ENCODE measurements around the gene DCBLD2. TPM values are rescaled to one million over a fixed set of nuclear protein-coding genes. Genes with fewer than 3 reads are reported as not detected.
A peak's percentile ranks its signal among the peaks of the same experiment; 100 is the strongest.

DCBLD2 gene
- total and polyA plus RNA-seq, 2 of the 4 experiments (the other 2 are of a cell fraction): 121 to 196 TPM

DNA sequence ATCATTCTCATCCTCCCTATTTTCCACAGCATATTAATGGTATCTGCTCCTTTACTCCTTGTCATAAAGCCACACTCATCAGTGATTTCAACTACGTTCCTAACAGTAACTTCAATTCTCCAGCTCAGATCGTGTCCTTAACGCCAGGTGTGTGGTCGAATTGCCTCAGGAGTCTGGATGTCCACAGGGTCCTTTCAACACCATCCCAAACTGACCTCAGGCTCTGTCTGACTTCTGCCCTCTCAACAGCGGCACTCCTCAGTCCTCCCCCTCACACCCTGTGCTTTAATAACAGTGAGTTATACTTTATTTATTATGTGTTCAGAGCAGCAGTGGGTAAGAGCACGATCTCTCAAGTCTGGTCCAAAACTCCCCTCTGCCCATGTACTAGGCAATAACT lies 95.9 kb downstream of the DCBLD2 start:
- no TSS peak for BruUV-seq (replicated peaks)
- H3K4me1 ChIP-seq (ENCODE audit: control insufficient read depth, insufficient read depth, low read length): no peaks in the 10 kb centered on the region
- H3K9me3 ChIP-seq (ENCODE audit: control insufficient read depth, insufficient read depth, low read length): no peaks in the 10 kb centered on the region
- H3K23ac ChIP-seq (ENCODE audit: low read depth, low read length): no peak overlapping the region
- H4K20me1 ChIP-seq (ENCODE audit: insufficient read depth, low read length): no peaks in the 10 kb centered on the region; the same call in 1 of the 2 replicates
- H2AK5ac ChIP-seq (ENCODE audit: low read depth, low read length): no peak overlapping the region
- H4K91ac ChIP-seq (ENCODE audit: insufficient read depth, low read depth, low read length): no peak overlapping the region
- peaks cover 12% of the 10 kb centered on the region in 2 experiments; a peak in 3 of 4 replicates for H3K79me1 ChIP-seq (ENCODE audit: low read depth in 1 of 2, low read length in 2 of 2)
- no peak overlapping the region for H3K4ac ChIP-seq (ENCODE audit: low read depth, low read length)
- peak overlapping the region; percentile 54 for H2AFZ ChIP-seq (replicated peaks; ENCODE audit: low read length, poor library complexity)
- 0 out of 2 replicates have a peak, but pooled peaks cover 3% of the 10 kb centered on the region for H3K9me1 ChIP-seq (ENCODE audit: insufficient read depth, low read length)
- intact Hi-C loops (cut with micrococcal nuclease) (no loop called here), in situ Hi-C loops (cut with MboI; ENCODE audit: low sequenced_read_pairs) (no loop called here), dilution Hi-C loops (cut with HindIII; ENCODE audit: low sequenced_read_pairs, unreplicated experiment) (no loop called here)
- ChIA-PET POLR2A (ENCODE audit: unreplicated experiment) (no interaction called here), CTCF (interaction anchor here (1.1 kb wide), 1 partner anchor 203 kb away, joined by 3 read pairs; no protein-coding TSS in a partner anchor)
- no peak for ATAC-seq (ENCODE audit: low read depth)
- WGBS, 2 experiments (ENCODE audit: extremely low coverage in 2 of 2, insufficient read length in 1 of 2): 100% methylated on average over 1 of the region's 6 CpGs; no CpG with 5 or more reads in 1 of the 2 experiments
- no peak overlapping the region for H2BK120ac ChIP-seq (ENCODE audit: low read depth, low read length)
- peaks cover 36% of the 10 kb centered on the region for H3K36me3 ChIP-seq (ENCODE audit: control insufficient read depth, insufficient read depth, low read length)
- H2BK5ac ChIP-seq (ENCODE audit: low read depth, low read length, poor library complexity, severe bottlenecking): no peak overlapping the region
- H4K5ac ChIP-seq (ENCODE audit: low read depth, low read length): no peak overlapping the region
- H2BK15ac ChIP-seq (ENCODE audit: low read depth, low read length): no peak overlapping the region
- no peak overlapping the region for H3K18ac ChIP-seq (ENCODE audit: low read depth, low read length)
- no peak overlapping the region for H4K8ac ChIP-seq (ENCODE audit: low read depth in 2 of 2, low read length in 2 of 2)
- H3K9ac ChIP-seq (ENCODE audit: low read depth, low read length): no peak overlapping the region
- no peak overlapping the region for H3K4me2 ChIP-seq (ENCODE audit: low read depth, low read length)
- no peaks in the 10 kb centered on the region for H3K27me3 ChIP-seq (ENCODE audit: control insufficient read depth, insufficient read depth, low read length)
- no peak overlapping the region for H3K27ac ChIP-seq (ENCODE audit: insufficient read depth, low read length)
- TF ChIP-seq RFX5 (IDR thresholded peaks at IDR 0.05; ENCODE audit: low read depth, low read length) (no peak), CHD1 (IDR thresholded peaks at IDR 0.05; ENCODE audit: low read depth, low read length) (no peak), MXI1 (IDR thresholded peaks at IDR 0.05; ENCODE audit: borderline replicate concordance, low read depth, low read length) (no peak), MAZ (IDR thresholded peaks at IDR 0.05; ENCODE audit: borderline replicate concordance, low read depth, low read length) (no peak), BHLHE40 (IDR thresholded peaks at IDR 0.05; ENCODE audit: low read depth, low read length) (no peak), USF2 (IDR thresholded peaks at IDR 0.05; ENCODE audit: low read depth, low read length) (no peak), SMC3 (IDR thresholded peaks at IDR 0.05; ENCODE audit: low read depth, low read length) (no peak), RAD21 (IDR thresholded peaks at IDR 0.05; ENCODE audit: low read length) (no peak), FOS (IDR thresholded peaks at IDR 0.05; ENCODE audit: low read depth, low read length) (no peak)
- TF ChIP-seq, protein P1, sequence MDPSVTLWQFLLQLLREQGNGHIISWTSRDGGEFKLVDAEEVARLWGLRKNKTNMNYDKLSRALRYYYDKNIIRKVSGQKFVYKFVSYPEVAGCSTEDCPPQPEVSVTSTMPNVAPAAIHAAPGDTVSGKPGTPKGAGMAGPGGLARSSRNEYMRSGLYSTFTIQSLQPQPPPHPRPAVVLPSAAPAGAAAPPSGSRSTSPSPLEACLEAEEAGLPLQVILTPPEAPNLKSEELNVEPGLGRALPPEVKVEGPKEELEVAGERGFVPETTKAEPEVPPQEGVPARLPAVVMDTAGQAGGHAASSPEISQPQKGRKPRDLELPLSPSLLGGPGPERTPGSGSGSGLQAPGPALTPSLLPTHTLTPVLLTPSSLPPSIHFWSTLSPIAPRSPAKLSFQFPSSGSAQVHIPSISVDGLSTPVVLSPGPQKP (IDR thresholded peaks at IDR 0.05; ENCODE audit: borderline replicate concordance, low read depth, low read length): no peak
- no peak overlapping the region for H3K14ac ChIP-seq (replicated peaks; ENCODE audit: low read depth, low read length)
- no peak overlapping the region for H2BK20ac ChIP-seq (ENCODE audit: low read depth, low read length)
- DNase-seq: no peak
- no peak overlapping the region for H3K4me3 ChIP-seq (ENCODE audit: insufficient read depth, low read depth, low read length)
- H2AK9ac ChIP-seq (replicated peaks; ENCODE audit: low read depth, low read length, poor library complexity): peak overlapping the region; percentile 75
- no peak overlapping the region for H3K56ac ChIP-seq (ENCODE audit: extremely low read depth, insufficient read depth, low read length)
